HEK293T (cell line): ENCODE measurements around the gene GBE1.

ENCODE experiments used
- CTCF ChIA-PET: fragments of 350-600 bp; formaldehyde crosslinking; extraction: SDS; loops from one replicate; lab custom pipeline; 2021; ENCODE audit warnings: antibody characterized with exemption, inconsistent platforms; lab: Yijun Ruan, JAX
- POLR2A ChIA-PET: fragments of 350-600 bp; formaldehyde crosslinking; extraction: SDS; loops from one replicate; lab custom pipeline; 2020; ENCODE audit warnings: antibody characterized with exemption, inconsistent platforms; lab: Yijun Ruan, JAX
- DNase-seq: peaks from one replicate; pipeline ENCODE4 v3.0.0; 2012; ENCODE audit warnings: mixed read lengths; ENCODE audit errors: extremely low spot score
- ARNT ChIP-seq: fragments of 450-650 bp; IDR thresholded peaks from 2 replicates; pipeline ENCODE4 v1.6.1; 2017; ENCODE audit warnings: mild to moderate bottlenecking
- BHLHE40 ChIP-seq: fragments of 450-650 bp; IDR thresholded peaks from 2 replicates; pipeline ENCODE4 v1.6.1; 2016; ENCODE audit warnings: mild to moderate bottlenecking, moderate library complexity, borderline replicate concordance
- CTBP1 ChIP-seq: fragments of 450-650 bp; IDR thresholded peaks from 2 replicates; pipeline ENCODE4 v1.6.1; 2016; ENCODE audit warnings: borderline replicate concordance
- ELF4 ChIP-seq: fragments of 450-650 bp; IDR thresholded peaks from 2 replicates; pipeline ENCODE4 v1.6.1; 2017; ENCODE audit warnings: antibody characterized with exemption
- FOXA1 ChIP-seq: fragments of 450-650 bp; IDR thresholded peaks from 2 replicates; pipeline ENCODE4 v1.6.1; 2016; ENCODE audit warnings: mild to moderate bottlenecking
- FOXK2 ChIP-seq: fragments of 450-650 bp; IDR thresholded peaks from 2 replicates; pipeline ENCODE4 v1.6.1; 2016; ENCODE audit warnings: mild to moderate bottlenecking
- FOXM1 ChIP-seq: fragments of 450-650 bp; IDR thresholded peaks from 2 replicates; pipeline ENCODE4 v1.6.1; 2017; ENCODE audit warnings: mild to moderate bottlenecking, borderline replicate concordance
- HDGF ChIP-seq: fragments of 450-650 bp; IDR thresholded peaks from 2 replicates; pipeline ENCODE4 v1.6.1; 2017; ENCODE audit warnings: antibody characterized with exemption, borderline replicate concordance
- L3MBTL2 ChIP-seq: fragments of 450-650 bp; conservative IDR thresholded peaks from 2 replicates; pipeline ENCODE4 v1.6.1; 2016; ENCODE audit warnings: mild to moderate bottlenecking
- LEF1 ChIP-seq: fragments of 450-650 bp; IDR thresholded peaks from 2 replicates; pipeline ENCODE4 v1.6.1; 2017; ENCODE audit warnings: mild to moderate bottlenecking, borderline replicate concordance
- NFRKB ChIP-seq: fragments of 450-650 bp; IDR thresholded peaks from 2 replicates; pipeline ENCODE4 v1.6.1; 2016; ENCODE audit warnings: mild to moderate bottlenecking, moderate library complexity
- PKNOX1 ChIP-seq: fragments of 450-650 bp; IDR thresholded peaks from 2 replicates; pipeline ENCODE4 v1.6.1; 2016
- SP1 ChIP-seq: fragments of 450-650 bp; IDR thresholded peaks from 2 replicates; pipeline ENCODE4 v1.6.1; 2017
- SUZ12 ChIP-seq: fragments of 450-650 bp; IDR thresholded peaks from 2 replicates; pipeline ENCODE4 v1.6.1; 2016; ENCODE audit warnings: mild to moderate bottlenecking
- TARDBP ChIP-seq: fragments of 450-650 bp; IDR thresholded peaks from 2 replicates; pipeline ENCODE4 v1.6.1; 2016
- ZNF384 ChIP-seq: fragments of 450-650 bp; IDR thresholded peaks from 2 replicates; pipeline ENCODE4 v1.6.1; 2016

The GBE1 gene

GRCh38 chr3:81742581-81742980 is 18.9 kb downstream of the GBE1 start:
- TF ChIP-seq TARDBP: no peak
- no peak for TF ChIP-seq BHLHE40
- no peak for TF ChIP-seq NFRKB
- TF ChIP-seq LEF1: no peak
- TF ChIP-seq ZNF384: no peak
- no peak for TF ChIP-seq SUZ12
- TF ChIP-seq ELF4: no peak
- no peak for TF ChIP-seq PKNOX1
- TF ChIP-seq CTBP1: no peak
- no peak for TF ChIP-seq SP1
- TF ChIP-seq FOXA1: no peak
- no peak for TF ChIP-seq HDGF
- no peak for TF ChIP-seq ARNT
- no peak for TF ChIP-seq FOXK2
- TF ChIP-seq FOXM1: no peak
- no peak for TF ChIP-seq L3MBTL2
- ChIA-PET CTCF (no interaction called here), POLR2A (no interaction called here)
- DNase-seq: no peak

GRCh38 chr3:81741216-81741615 is 20.2 kb downstream of the GBE1 start:
- ChIA-PET POLR2A (no interaction called here), CTCF (no interaction called here)
- DNase-seq: no peak
- TF ChIP-seq CTBP1: no peak
- TF ChIP-seq BHLHE40: no peak
- TF ChIP-seq L3MBTL2: no peak
- TF ChIP-seq SUZ12: no peak
- no peak for TF ChIP-seq NFRKB
- no peak for TF ChIP-seq FOXM1
- no peak for TF ChIP-seq SP1
- TF ChIP-seq ARNT: no peak
- no peak for TF ChIP-seq LEF1
- no peak for TF ChIP-seq ZNF384
- TF ChIP-seq TARDBP: no peak
- TF ChIP-seq ELF4: no peak
- TF ChIP-seq FOXA1: no peak
- TF ChIP-seq PKNOX1: no peak
- TF ChIP-seq HDGF: no peak
- TF ChIP-seq FOXK2: no peak

GRCh38 chr3:81740731-81741130 is 20.7 kb downstream of the GBE1 start:
- POLR2A ChIA-PET: no interaction called here

GRCh38 chr3:81735334-81735733 is 26.1 kb downstream of the GBE1 start:
- POLR2A ChIA-PET: no interaction called here
- CTCF ChIA-PET: no interaction called here
- DNase-seq: no peak
- TF ChIP-seq SUZ12 (no peak), SP1 (no peak), LEF1 (no peak)

More at GRCh38 chr3:81740731-81741130, 20.7 kb downstream of the GBE1 start:
- no peak for DNase-seq
- TF ChIP-seq CTBP1 (no peak), HDGF (no peak), NFRKB (no peak), ARNT (no peak), ELF4 (no peak), SUZ12 (no peak), L3MBTL2 (no peak), ZNF384 (no peak), FOXA1 (no peak), FOXM1 (no peak), BHLHE40 (no peak), LEF1 (no peak)
- CTCF ChIA-PET: no interaction called here

- TF ChIP-seq FOXM1: no peak
- no peak for TF ChIP-seq NFRKB
- no peak for TF ChIP-seq SP1
- no peak for TF ChIP-seq FOXA1
- no peak for TF ChIP-seq LEF1
- TF ChIP-seq L3MBTL2: no peak
- no peak for TF ChIP-seq CTBP1
- TF ChIP-seq HDGF: no peak
- no peak for TF ChIP-seq ZNF384
- no peak for TF ChIP-seq PKNOX1
- no peak for TF ChIP-seq TARDBP
- no peak for TF ChIP-seq SUZ12
- no peak for TF ChIP-seq ELF4
- TF ChIP-seq ARNT: no peak
- TF ChIP-seq BHLHE40: no peak
- TF ChIP-seq FOXK2: no peak
- CTCF ChIA-PET: no interaction called here
- DNase-seq: no peak
- POLR2A ChIA-PET: no interaction called here
Observed at GRCh38 chr3:81734742-81735141, 26.7 kb downstream of the GBE1 start.

- ChIA-PET CTCF (no interaction called here), POLR2A (interaction anchor here (1.0 to 1.1 kb wide), 2 partner anchors 29 to 30 kb away, joined by 3 to 5 read pairs; partner anchors contain the start of gene GBE1)
- TF ChIP-seq FOXK2 (no peak), PKNOX1 (peak; percentile 79)
- DNase-seq: no peak
Observed at GRCh38 chr3:81732642-81733041, 28.8 kb downstream of the GBE1 start.
